ENCODE measurements around the gene FCSK.
"Not testable (repeated sequence)": the region's sequence is repeated elsewhere in the genome, so short reads cannot be mapped to it uniquely, and the experiment has no call there.

FCSK gene

GRCh38 chr16:70454222-70455034 is at the start of gene FCSK:
FCSK (plus strand) TSS chr16:70454595; CDS start chr16:70463191, 8,596 bp downstream.
- DNase-seq (ENCODE audit: low read depth in 4 of 4, low spot score in 1 of 4) = peak; percentile 43 to 56 (median 49)

GRCh38 chr16:70406104-70406503 is 48.3 kb upstream of the FCSK start:
- not testable (repeated sequence) for DNase-seq (ENCODE audit: low read depth in 4 of 4, low spot score in 1 of 4)

GRCh38 chr16:70407811-70408274 is 46.6 kb upstream of the FCSK start:
- DNase-seq (ENCODE audit: low read depth in 4 of 4, low spot score in 1 of 4) = no peak

GRCh38 chr16:70410734-70411133 is 43.7 kb upstream of the FCSK start:
- DNase-seq (ENCODE audit: low read depth in 4 of 4, low spot score in 1 of 4) = no peak

- no peak for DNase-seq (ENCODE audit: low read depth in 4 of 4, low spot score in 1 of 4)
Observed at GRCh38 chr16:70412385-70412784, 42.0 kb upstream of the FCSK start.

GRCh38 chr16:70413572-70413971 is 40.8 kb upstream of the FCSK start:
- not testable (repeated sequence) for DNase-seq (ENCODE audit: low read depth in 4 of 4, low spot score in 1 of 4)

GRCh38 chr16:70416748-70417616 is 37.4 kb upstream of the FCSK start:
- no peak for DNase-seq (ENCODE audit: low read depth in 4 of 4, low spot score in 1 of 4)

- DNase-seq (ENCODE audit: low read depth in 4 of 4, low spot score in 1 of 4) = no peak
Observed at GRCh38 chr16:70417661-70418060, 36.7 kb upstream of the FCSK start.

GRCh38 chr16:70418274-70418992 is 36.0 kb upstream of the FCSK start:
- no peak for DNase-seq (ENCODE audit: low read depth in 4 of 4, low spot score in 1 of 4)

- no peak for DNase-seq (ENCODE audit: low read depth in 4 of 4, low spot score in 1 of 4)
Observed at GRCh38 chr16:70418993-70419318, 35.4 kb upstream of the FCSK start.

GRCh38 chr16:70419384-70420327 is 34.7 kb upstream of the FCSK start:
- no peak for DNase-seq (ENCODE audit: low read depth in 4 of 4, low spot score in 1 of 4)

GRCh38 chr16:70421014-70421413 is 33.4 kb upstream of the FCSK start:
- DNase-seq (ENCODE audit: low read depth in 4 of 4, low spot score in 1 of 4) = no peak

- DNase-seq (ENCODE audit: low read depth in 4 of 4, low spot score in 1 of 4) = no peak
Observed at GRCh38 chr16:70421473-70422311, 32.7 kb upstream of the FCSK start.

GRCh38 chr16:70422543-70422942 is 31.9 kb upstream of the FCSK start:
- no peak for DNase-seq (ENCODE audit: low read depth in 4 of 4, low spot score in 1 of 4)

- DNase-seq (ENCODE audit: low read depth in 4 of 4, low spot score in 1 of 4) = no peak
Observed at GRCh38 chr16:70427786-70428177, 26.6 kb upstream of the FCSK start.

GRCh38 chr16:70428178-70428998 is 26.0 kb upstream of the FCSK start:
- DNase-seq (ENCODE audit: low read depth in 4 of 4, low spot score in 1 of 4) = peak in 1 of 4 experiments; percentile 57

GRCh38 chr16:70429888-70430666 is 24.3 kb upstream of the FCSK start:
- no peak for DNase-seq (ENCODE audit: low read depth in 4 of 4, low spot score in 1 of 4)
